ENCODE results near the gene ADGRA3.

ADGRA3 gene

GRCh38 chr4:22428441-22428840 lies 87.4 kb downstream of the ADGRA3 start:
- Histone ChIP-seq H3F3A (ENCODE audit: insufficient read depth) (no peaks in the 10 kb centered on the region), H3K4me3 (ENCODE audit: insufficient read depth, low read length, poor library complexity, severe bottlenecking) (no peak overlapping the region), H3K9ac (ENCODE audit: low read length) (no peak overlapping the region), H3K27ac (ENCODE audit: low read depth, low read length) (no peak overlapping the region), H3K9me3 (ENCODE audit: insufficient read depth, low read length) (no peaks in the 10 kb centered on the region), H3K9me2 (replicated peaks; ENCODE audit: insufficient read depth, low read length) (no peaks in the 10 kb centered on the region), H3K79me2 (ENCODE audit: insufficient read depth, low read length) (no peaks in the 10 kb centered on the region), H3K27me3 (ENCODE audit: low read length) (no peaks in the 10 kb centered on the region), H3K36me3 (ENCODE audit: low read length) (no peaks in the 10 kb centered on the region), H2AFZ (ENCODE audit: low read depth, low read length, severe bottlenecking) (no peak overlapping the region), H4K20me1 (ENCODE audit: low read depth, low read length) (no peaks in the 10 kb centered on the region), H3K4me2 (ENCODE audit: low read depth, low read length, poor library complexity, severe bottlenecking) (no peak overlapping the region)
- TF ChIP-seq EZH2phosphoT487 (conservative IDR thresholded peaks at IDR 0.05; ENCODE audit: low read length) (no peak), CTCF (IDR thresholded peaks at IDR 0.05; ENCODE audit: insufficient read depth, low read length, poor library complexity, severe bottlenecking) (no peak)

GRCh38 chr4:22427675-22428074 lies 88.2 kb downstream of the ADGRA3 start:
- no peak overlapping the region for H3K4me3 ChIP-seq (ENCODE audit: insufficient read depth, low read length, poor library complexity, severe bottlenecking)
- no peak overlapping the region for H3K4me2 ChIP-seq (ENCODE audit: low read depth, low read length, poor library complexity, severe bottlenecking)
- H3K79me2 ChIP-seq (ENCODE audit: insufficient read depth, low read length): no peaks in the 10 kb centered on the region
- H4K20me1 ChIP-seq (ENCODE audit: low read depth, low read length): no peaks in the 10 kb centered on the region
- H3K9ac ChIP-seq (ENCODE audit: low read length): no peak overlapping the region
- H3K27me3 ChIP-seq (ENCODE audit: low read length): no peaks in the 10 kb centered on the region
- H3K9me3 ChIP-seq (ENCODE audit: insufficient read depth, low read length): no peaks in the 10 kb centered on the region
- H3F3A ChIP-seq (ENCODE audit: insufficient read depth): no peaks in the 10 kb centered on the region
- no peak overlapping the region for H2AFZ ChIP-seq (ENCODE audit: low read depth, low read length, severe bottlenecking)
- TF ChIP-seq EZH2phosphoT487 (conservative IDR thresholded peaks at IDR 0.05; ENCODE audit: low read length): no peak
- no peak for TF ChIP-seq CTCF (IDR thresholded peaks at IDR 0.05; ENCODE audit: insufficient read depth, low read length, poor library complexity, severe bottlenecking)
- H3K27ac ChIP-seq (ENCODE audit: low read depth, low read length): no peak overlapping the region
- no peaks in the 10 kb centered on the region for H3K36me3 ChIP-seq (ENCODE audit: low read length)
- no peaks in the 10 kb centered on the region for H3K9me2 ChIP-seq (replicated peaks; ENCODE audit: insufficient read depth, low read length)

GRCh38 chr4:22420291-22420690 lies 95.6 kb downstream of the ADGRA3 start:
- H4K20me1 ChIP-seq (ENCODE audit: low read depth, low read length): no peaks in the 10 kb centered on the region
- no peak overlapping the region for H3K9ac ChIP-seq (ENCODE audit: low read length)
- no peaks in the 10 kb centered on the region for H3K36me3 ChIP-seq (ENCODE audit: low read length)
- no peaks in the 10 kb centered on the region for H3K9me2 ChIP-seq (replicated peaks; ENCODE audit: insufficient read depth, low read length)
- H3K79me2 ChIP-seq (ENCODE audit: insufficient read depth, low read length): no peaks in the 10 kb centered on the region
- no peaks in the 10 kb centered on the region for H3K27me3 ChIP-seq (ENCODE audit: low read length)
- no peak overlapping the region for H3K4me2 ChIP-seq (ENCODE audit: low read depth, low read length, poor library complexity, severe bottlenecking)
- H3K4me3 ChIP-seq (ENCODE audit: insufficient read depth, low read length, poor library complexity, severe bottlenecking): no peak overlapping the region
- H3F3A ChIP-seq (ENCODE audit: insufficient read depth): no peaks in the 10 kb centered on the region
- H3K27ac ChIP-seq (ENCODE audit: low read depth, low read length): no peak overlapping the region
- no peak overlapping the region for H2AFZ ChIP-seq (ENCODE audit: low read depth, low read length, severe bottlenecking)
- H3K9me3 ChIP-seq (ENCODE audit: insufficient read depth, low read length): no peaks in the 10 kb centered on the region
- TF ChIP-seq EZH2phosphoT487 (conservative IDR thresholded peaks at IDR 0.05; ENCODE audit: low read length) (no peak), CTCF (IDR thresholded peaks at IDR 0.05; ENCODE audit: insufficient read depth, low read length, poor library complexity, severe bottlenecking) (no peak)

All from SU-DHL-6 (cell line).